ENCODE measurements around the gene THEM4. TPM values are rescaled to one million over a fixed set of nuclear protein-coding genes. Genes with fewer than 3 reads are reported as not detected.

Gene THEM4
- total RNA-seq, 1 donor from 2014 or later: 15.7 TPM

DNA sequence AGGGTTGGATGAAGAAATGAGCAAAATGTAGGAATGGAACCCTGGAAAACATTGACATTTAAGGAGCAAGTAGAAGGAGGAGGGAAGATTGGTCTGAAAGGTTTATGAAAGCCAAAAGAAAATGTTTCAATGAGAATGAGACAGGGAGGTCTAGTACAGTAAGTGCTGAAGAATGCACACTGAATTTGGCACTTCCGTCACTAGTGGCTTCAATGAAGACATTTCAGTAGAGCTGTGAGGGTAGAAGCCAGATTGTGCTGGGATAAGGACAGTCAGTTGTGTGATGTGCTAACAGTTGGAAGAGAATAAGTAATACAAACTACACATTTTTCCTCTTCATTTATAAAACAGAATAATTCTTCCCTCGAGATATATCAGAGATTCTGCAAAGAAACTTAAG is 17.1 kb downstream of the THEM4 start:
- H3K27me3 Mint-ChIP-seq (ENCODE audit: low read depth, unreplicated experiment): no peaks in the 10 kb centered on the region
- H3K36me3 Mint-ChIP-seq (ENCODE audit: low read depth, unreplicated experiment): peaks cover 28% of the 10 kb centered on the region
- no peak overlapping the region for H3K27ac Mint-ChIP-seq (ENCODE audit: unreplicated experiment)
- Histone ChIP-seq H4K20me1 (ENCODE audit: insufficient read depth, low read length) (peaks cover 1% of the 10 kb centered on the region), H2AFZ (ENCODE audit: low read depth, low read length) (no peak overlapping the region), H3K9ac (ENCODE audit: low read length) (no peak overlapping the region), H3K27me3 (ENCODE audit: insufficient read depth, low read length) (no peaks in the 10 kb centered on the region), H3K27ac (ENCODE audit: low read depth, low read length) (no peak overlapping the region), H3K4me1 (ENCODE audit: insufficient read depth, low read length) (peaks cover 8% of the 10 kb centered on the region), H3K4me3 (ENCODE audit: insufficient read depth, low read depth, low read length) (no peak overlapping the region), H3K4me2 (ENCODE audit: low read length) (peak overlapping the region; percentile 39), H3K9me3 (ENCODE audit: insufficient read depth, low read depth, low read length) (no peaks in the 10 kb centered on the region), H3K36me3 (ENCODE audit: insufficient read depth, low read length) (peaks cover 2% of the 10 kb centered on the region), H3K79me2 (ENCODE audit: insufficient read depth, low read length) (no peaks in the 10 kb centered on the region)
- TF ChIP-seq, protein P1, sequence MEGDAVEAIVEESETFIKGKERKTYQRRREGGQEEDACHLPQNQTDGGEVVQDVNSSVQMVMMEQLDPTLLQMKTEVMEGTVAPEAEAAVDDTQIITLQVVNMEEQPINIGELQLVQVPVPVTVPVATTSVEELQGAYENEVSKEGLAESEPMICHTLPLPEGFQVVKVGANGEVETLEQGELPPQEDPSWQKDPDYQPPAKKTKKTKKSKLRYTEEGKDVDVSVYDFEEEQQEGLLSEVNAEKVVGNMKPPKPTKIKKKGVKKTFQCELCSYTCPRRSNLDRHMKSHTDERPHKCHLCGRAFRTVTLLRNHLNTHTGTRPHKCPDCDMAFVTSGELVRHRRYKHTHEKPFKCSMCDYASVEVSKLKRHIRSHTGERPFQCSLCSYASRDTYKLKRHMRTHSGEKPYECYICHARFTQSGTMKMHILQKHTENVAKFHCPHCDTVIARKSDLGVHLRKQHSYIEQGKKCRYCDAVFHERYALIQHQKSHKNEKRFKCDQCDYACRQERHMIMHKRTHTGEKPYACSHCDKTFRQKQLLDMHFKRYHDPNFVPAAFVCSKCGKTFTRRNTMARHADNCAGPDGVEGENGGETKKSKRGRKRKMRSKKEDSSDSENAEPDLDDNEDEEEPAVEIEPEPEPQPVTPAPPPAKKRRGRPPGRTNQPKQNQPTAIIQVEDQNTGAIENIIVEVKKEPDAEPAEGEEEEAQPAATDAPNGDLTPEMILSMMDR (IDR thresholded peaks at IDR 0.05; ENCODE audit: insufficient read depth, low read depth, low read length): no peak
- no peak for TF ChIP-seq EZH2 (IDR thresholded peaks at IDR 0.05; ENCODE audit: insufficient read depth, low read length)
- H3K9me3 Mint-ChIP-seq (ENCODE audit: unreplicated experiment): no peaks in the 10 kb centered on the region
- FAIRE-seq (no peak), DNase-seq (ENCODE audit: low read depth) (peak; percentile 79)
- peaks cover 8% of the 10 kb centered on the region for H3K4me1 Mint-ChIP-seq (ENCODE audit: low read depth, unreplicated experiment)
- H3K4me3 Mint-ChIP-seq (ENCODE audit: unreplicated experiment): no peak overlapping the region

DNA sequence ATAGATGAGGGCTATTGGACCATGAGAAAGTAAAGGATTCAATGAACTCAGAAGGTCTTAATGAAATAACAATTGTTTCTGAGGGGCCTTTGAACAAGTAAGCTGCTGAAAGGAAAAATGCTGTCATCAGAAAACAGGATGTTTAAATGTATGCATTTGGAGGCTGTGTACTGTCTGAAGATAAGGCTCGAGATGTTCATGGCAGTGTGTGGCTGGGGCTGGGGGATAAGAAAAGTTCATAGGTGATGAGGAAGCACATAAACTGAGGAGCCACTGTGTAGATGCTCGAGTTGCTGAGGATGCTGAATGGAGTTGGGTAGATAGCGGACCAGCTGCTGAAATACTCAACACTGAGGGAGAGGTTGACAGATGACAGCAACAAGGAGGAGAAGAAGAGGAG is 17.8 kb downstream of the THEM4 start:
- Histone ChIP-seq H3K36me3 (ENCODE audit: insufficient read depth, low read length) (peaks cover 2% of the 10 kb centered on the region), H3K9ac (ENCODE audit: low read length) (no peak overlapping the region), H3K9me3 (ENCODE audit: insufficient read depth, low read depth, low read length) (no peaks in the 10 kb centered on the region), H3K27me3 (ENCODE audit: insufficient read depth, low read length) (no peaks in the 10 kb centered on the region), H3K79me2 (ENCODE audit: insufficient read depth, low read length) (no peaks in the 10 kb centered on the region), H4K20me1 (ENCODE audit: insufficient read depth, low read length) (no peaks in the 10 kb centered on the region), H3K4me3 (ENCODE audit: insufficient read depth, low read depth, low read length) (no peak overlapping the region), H3K4me1 (ENCODE audit: insufficient read depth, low read length) (peaks cover 8% of the 10 kb centered on the region), H3K4me2 (ENCODE audit: low read length) (no peak overlapping the region), H3K27ac (ENCODE audit: low read depth, low read length) (no peak overlapping the region), H2AFZ (ENCODE audit: low read depth, low read length) (no peak overlapping the region)
- no peaks in the 10 kb centered on the region for H3K27me3 Mint-ChIP-seq (ENCODE audit: low read depth, unreplicated experiment)
- H3K36me3 Mint-ChIP-seq (ENCODE audit: low read depth, unreplicated experiment): peaks cover 28% of the 10 kb centered on the region
- FAIRE-seq (no peak), DNase-seq (ENCODE audit: low read depth) (no peak)
- no peaks in the 10 kb centered on the region for H3K9me3 Mint-ChIP-seq (ENCODE audit: unreplicated experiment)
- H3K4me1 Mint-ChIP-seq (ENCODE audit: low read depth, unreplicated experiment): peaks cover 8% of the 10 kb centered on the region
- no peak for TF ChIP-seq EZH2 (IDR thresholded peaks at IDR 0.05; ENCODE audit: insufficient read depth, low read length)
- H3K27ac Mint-ChIP-seq (ENCODE audit: unreplicated experiment): no peak overlapping the region
- H3K4me3 Mint-ChIP-seq (ENCODE audit: unreplicated experiment): peak overlapping the region; percentile 2

DNA sequence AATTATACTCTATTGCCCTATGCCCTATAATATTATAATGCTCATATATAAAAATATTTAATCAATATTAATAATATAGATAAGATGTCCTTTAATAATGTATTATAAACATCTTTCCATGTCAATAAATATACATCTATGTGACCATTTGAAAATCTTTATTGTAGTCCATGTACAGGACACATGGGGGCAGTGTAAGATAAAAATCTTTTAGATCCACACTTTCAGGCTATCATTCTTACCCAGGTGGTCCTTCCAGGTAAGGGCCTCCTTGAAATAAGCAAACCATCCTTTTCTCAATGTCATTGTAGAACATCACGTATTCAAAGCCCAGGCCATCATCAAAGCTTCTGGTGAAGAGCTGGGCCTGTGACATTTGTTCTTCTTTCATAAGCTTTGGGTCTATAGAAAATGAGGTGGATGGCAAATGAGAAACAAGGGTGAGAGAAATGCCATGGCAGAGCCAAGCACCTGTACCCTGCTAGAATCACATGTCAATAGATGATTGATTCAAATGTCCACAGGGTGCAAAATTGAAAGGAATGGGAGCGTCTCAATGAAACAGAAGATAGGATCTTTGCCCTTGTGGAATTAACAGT is 20.2 kb downstream of the THEM4 start:
- Histone ChIP-seq H3K9me3 (ENCODE audit: insufficient read depth, low read depth, low read length) (no peaks in the 10 kb centered on the region), H3K27ac (ENCODE audit: low read depth, low read length) (no peak overlapping the region), H3K9ac (ENCODE audit: low read length) (no peak overlapping the region), H2AFZ (ENCODE audit: low read depth, low read length) (no peak overlapping the region), H3K4me1 (ENCODE audit: insufficient read depth, low read length) (peaks cover 8% of the 10 kb centered on the region), H3K27me3 (ENCODE audit: insufficient read depth, low read length) (no peaks in the 10 kb centered on the region), H3K79me2 (ENCODE audit: insufficient read depth, low read length) (no peaks in the 10 kb centered on the region), H3K4me2 (ENCODE audit: low read length) (no peak overlapping the region), H3K36me3 (ENCODE audit: insufficient read depth, low read length) (no peaks in the 10 kb centered on the region), H3K4me3 (ENCODE audit: insufficient read depth, low read depth, low read length) (no peak overlapping the region), H4K20me1 (ENCODE audit: insufficient read depth, low read length) (no peaks in the 10 kb centered on the region)
- Mint-ChIP-seq H3K4me1 (ENCODE audit: low read depth, unreplicated experiment) (peaks cover 8% of the 10 kb centered on the region), H3K4me3 (ENCODE audit: unreplicated experiment) (no peak overlapping the region), H3K36me3 (ENCODE audit: low read depth, unreplicated experiment) (peaks cover 20% of the 10 kb centered on the region), H3K27ac (ENCODE audit: unreplicated experiment) (no peak overlapping the region), H3K9me3 (ENCODE audit: unreplicated experiment) (no peaks in the 10 kb centered on the region), H3K27me3 (ENCODE audit: low read depth, unreplicated experiment) (no peaks in the 10 kb centered on the region)
- no peak for DNase-seq (ENCODE audit: low read depth)
- TF ChIP-seq, protein P1 (IDR thresholded peaks at IDR 0.05; ENCODE audit: insufficient read depth, low read depth, low read length): peak; percentile 36
- no peak for TF ChIP-seq EZH2 (IDR thresholded peaks at IDR 0.05; ENCODE audit: insufficient read depth, low read length)
- FAIRE-seq: no peak

Measured in astrocyte (in vitro differentiated cells and primary cell).